Esophagus muscularis mucosa (tissue), 3 donors: ENCODE data around the gene MAP3K6.

ENCODE experiments used
- CTCF ChIP-seq, 3 experiments: fragments of 200-600 bp in 2 of 3; fragments of 450-650 bp in 1 of 3; sonication (generic) in 2 of 3; IDR thresholded peaks; one replicate each; pipeline ENCODE4 v1.5.1; 2017 to 2019; ENCODE audit warnings: antibody characterized with exemption in 3 of 3, mild to moderate bottlenecking in 2 of 3, moderate library complexity in 1 of 3
- POLR2A ChIP-seq: fragments of 450-650 bp; IDR thresholded peaks from one replicate; pipeline ENCODE4 v1.6.1; 2017; ENCODE audit warnings: antibody characterized with exemption, moderate library complexity, mild to moderate bottlenecking, low read depth
- POLR2AphosphoS5 ChIP-seq, 2 donors: sonication (generic); formaldehyde crosslinking; IDR thresholded peaks; one replicate each; pipeline ENCODE4 v1.6.1; 2017; ENCODE audit warnings: antibody characterized with exemption in 2 of 2

DNA sequence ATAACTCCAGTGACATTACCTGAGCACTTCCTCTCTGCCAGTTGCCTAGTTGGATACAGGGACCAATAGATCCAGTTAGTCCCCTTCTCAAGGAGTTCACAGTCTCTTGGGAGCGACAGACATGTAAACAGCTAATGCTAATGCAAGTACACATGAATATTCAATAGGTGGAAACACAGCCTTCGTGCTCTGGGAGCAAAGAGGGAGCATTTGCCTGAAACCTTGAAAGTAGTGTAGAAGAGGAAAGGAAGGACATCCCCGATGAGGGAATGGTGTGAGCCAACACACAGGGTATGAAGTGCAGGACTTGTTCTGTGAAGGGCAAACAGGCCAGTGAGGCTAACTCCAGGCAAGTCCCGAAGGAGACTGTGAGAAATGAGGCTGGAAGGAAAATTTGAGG lies 48.6 kb downstream of the MAP3K6 start:
- TF ChIP-seq CTCF (IDR thresholded peaks at IDR 0.05) (no peak), POLR2A (no peak), POLR2AphosphoS5 (IDR thresholded peaks at IDR 0.05) (no peak)
